ENCODE data around the gene CDC45. TPM values are rescaled to one million over a fixed set of nuclear protein-coding genes. Genes with fewer than 3 reads are reported as not detected.
"Not testable (repeated sequence)": the region's sequence is repeated elsewhere in the genome, so short reads cannot be mapped to it uniquely, and the experiment has no call there.

The CDC45 gene
- total RNA-seq, 1 donor from 2014 or later, result 31.2 TPM

- TF ChIP-seq CTCF (conservative IDR thresholded peaks at IDR 0.05; ENCODE audit: low read depth, low read length), result no peak
- DNase-seq (ENCODE audit: low read depth), result no peak
- H3K4me3 ChIP-seq (ENCODE audit: low read depth, low read length), result no peak overlapping the region
These were observed 44.7 kb upstream of the CDC45 start for GRCh38 chr22:19434829-19435580.

- not testable (repeated sequence) for DNase-seq (ENCODE audit: low read depth); H3K4me3 ChIP-seq (ENCODE audit: low read depth, low read length)
These were observed 43.1 kb upstream of the CDC45 start for GRCh38 chr22:19436444-19437161.

- DNase-seq (ENCODE audit: low read depth), result no peak
- no peak for TF ChIP-seq CTCF (conservative IDR thresholded peaks at IDR 0.05; ENCODE audit: low read depth, low read length)
- H3K4me3 ChIP-seq (ENCODE audit: low read depth, low read length), result no peak overlapping the region
These were observed 41.4 kb upstream of the CDC45 start for GRCh38 chr22:19438298-19438697.

GRCh38 chr22:19440411-19441195 lies 39.1 kb upstream of the CDC45 start:
- no peak overlapping the region for H3K4me3 ChIP-seq (ENCODE audit: low read depth, low read length)
- TF ChIP-seq CTCF (conservative IDR thresholded peaks at IDR 0.05; ENCODE audit: low read depth, low read length), result no peak
- no peak for DNase-seq (ENCODE audit: low read depth)

- DNase-seq (ENCODE audit: low read depth), result no peak
- no peak overlapping the region for H3K4me3 ChIP-seq (ENCODE audit: low read depth, low read length)
- no peak for TF ChIP-seq CTCF (conservative IDR thresholded peaks at IDR 0.05; ENCODE audit: low read depth, low read length)
These were observed 37.6 kb upstream of the CDC45 start for GRCh38 chr22:19442166-19442565.

- no peak overlapping the region for H3K4me3 ChIP-seq (ENCODE audit: low read depth, low read length)
- no peak for DNase-seq (ENCODE audit: low read depth)
- no peak for TF ChIP-seq CTCF (conservative IDR thresholded peaks at IDR 0.05; ENCODE audit: low read depth, low read length)
These were observed 36.0 kb upstream of the CDC45 start for GRCh38 chr22:19443544-19444211.

- H3K4me3 ChIP-seq (ENCODE audit: low read depth, low read length); DNase-seq (ENCODE audit: low read depth): not testable (repeated sequence)
These were observed 34.3 kb upstream of the CDC45 start for GRCh38 chr22:19445279-19445982.

Measured in epithelial cell of proximal tubule (primary cell).